HG02610 (cell line): ENCODE measurements around the gene TOP1.
A peak's percentile ranks its signal among the peaks of the same experiment; 100 is the strongest.

Source experiments
- ATAC-seq: cut with Tn5 transposase; IDR thresholded peaks from one replicate; pipeline ENCODE4 v1.9.1; 2021; ENCODE audit warnings: mild to moderate bottlenecking, moderate library complexity; ENCODE audit not compliant: unreplicated experiment

TOP1 gene

GRCh38 chr20:41032271-41032670 lies 3.6 kb downstream of the TOP1 start:
- ATAC-seq = no peak

- no peak for ATAC-seq
Observed at GRCh38 chr20:41034239-41034638, 5.6 kb downstream of the TOP1 start.

- ATAC-seq = no peak
Observed at GRCh38 chr20:41035207-41035606, 6.6 kb downstream of the TOP1 start.

GRCh38 chr20:41037179-41037578 lies 8.6 kb downstream of the TOP1 start:
- ATAC-seq = no peak

GRCh38 chr20:41038149-41038877 lies 9.7 kb downstream of the TOP1 start:
- no peak for ATAC-seq

- ATAC-seq = no peak
Observed at GRCh38 chr20:41038878-41039404, 10.3 kb downstream of the TOP1 start.

GRCh38 chr20:41040855-41041254 lies 12.2 kb downstream of the TOP1 start:
- no peak for ATAC-seq

- ATAC-seq = no peak
Observed at GRCh38 chr20:41041693-41042092, 13.1 kb downstream of the TOP1 start.

- ATAC-seq = no peak
Observed at GRCh38 chr20:41044409-41045062, 15.9 kb downstream of the TOP1 start.

GRCh38 chr20:41045671-41046070 lies 17.0 kb downstream of the TOP1 start:
- ATAC-seq = no peak

GRCh38 chr20:41046716-41047115 lies 18.1 kb downstream of the TOP1 start:
- no peak for ATAC-seq

- ATAC-seq = peak; percentile 11
Observed at GRCh38 chr20:41047279-41047974, 18.8 kb downstream of the TOP1 start.

GRCh38 chr20:41047975-41048305 lies 19.3 kb downstream of the TOP1 start:
- ATAC-seq = peak; percentile 45

- no peak for ATAC-seq
Observed at GRCh38 chr20:41048461-41049301, 20.1 kb downstream of the TOP1 start.

GRCh38 chr20:41049451-41049850 lies 20.8 kb downstream of the TOP1 start:
- no peak for ATAC-seq

- ATAC-seq = no peak
Observed at GRCh38 chr20:41050361-41051008, 21.9 kb downstream of the TOP1 start.

- no peak for ATAC-seq
Observed at GRCh38 chr20:41051009-41051825, 22.6 kb downstream of the TOP1 start.

- ATAC-seq = no peak
Observed at GRCh38 chr20:41052742-41053419, 24.3 kb downstream of the TOP1 start.
